NCI-H226 (cell line): Measurements from ENCODE around the gene CRLF1.
A peak's percentile ranks its signal among the peaks of the same experiment; 100 is the strongest.

Experiments used
- DNase-seq: peaks from one replicate; pipeline ENCODE4 v3.0.0-alpha.2; 2015

CRLF1 gene

DNA sequence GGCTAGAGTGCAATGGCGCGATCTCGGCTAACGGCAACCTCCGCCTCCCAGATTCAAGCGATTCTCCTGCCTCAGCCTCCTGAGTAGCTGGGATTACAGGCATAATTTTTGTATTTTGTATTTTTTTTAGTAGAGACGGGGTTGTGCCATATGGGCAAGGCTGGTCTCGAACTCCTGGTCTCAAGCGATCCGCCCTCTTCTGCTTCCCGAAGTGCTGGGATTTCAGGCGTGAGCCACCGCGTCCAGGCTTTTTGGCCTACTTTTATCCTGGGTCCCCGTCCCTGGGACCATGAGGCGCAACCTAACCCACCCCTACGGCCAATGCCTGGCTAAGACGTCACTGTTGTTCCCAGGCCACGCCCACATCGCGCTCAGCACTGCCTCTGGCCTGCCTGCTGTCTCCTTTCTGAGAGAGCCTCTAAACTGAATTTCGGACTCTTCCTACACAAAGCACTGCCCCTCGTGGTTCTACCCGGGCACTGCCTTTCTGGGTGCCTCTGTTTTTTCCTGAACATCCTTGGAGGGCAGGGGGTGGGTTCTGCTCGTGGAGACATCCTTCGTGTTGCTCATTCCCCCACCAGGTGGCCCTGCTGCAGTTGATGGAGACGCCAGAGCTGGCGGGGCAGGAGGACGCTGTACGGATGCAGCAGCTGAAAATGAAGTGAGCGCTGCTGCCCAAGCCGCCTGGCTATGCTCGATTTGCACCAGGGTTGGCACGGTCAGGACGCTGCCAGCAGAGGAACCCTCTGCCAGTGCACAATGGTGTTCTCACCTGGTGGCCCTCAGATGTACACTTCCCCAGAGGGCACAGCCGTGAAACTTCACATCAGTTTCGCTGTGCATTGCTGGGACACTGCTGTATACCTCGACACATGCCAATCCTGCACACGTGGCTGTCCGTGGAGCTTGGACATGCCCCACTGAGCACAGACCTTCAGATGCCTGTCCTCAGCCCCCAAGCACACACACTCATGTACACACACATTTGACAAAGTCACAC is 16.0 kb downstream of the CRLF1 start:
- peak; percentile 29 for DNase-seq

DNA sequence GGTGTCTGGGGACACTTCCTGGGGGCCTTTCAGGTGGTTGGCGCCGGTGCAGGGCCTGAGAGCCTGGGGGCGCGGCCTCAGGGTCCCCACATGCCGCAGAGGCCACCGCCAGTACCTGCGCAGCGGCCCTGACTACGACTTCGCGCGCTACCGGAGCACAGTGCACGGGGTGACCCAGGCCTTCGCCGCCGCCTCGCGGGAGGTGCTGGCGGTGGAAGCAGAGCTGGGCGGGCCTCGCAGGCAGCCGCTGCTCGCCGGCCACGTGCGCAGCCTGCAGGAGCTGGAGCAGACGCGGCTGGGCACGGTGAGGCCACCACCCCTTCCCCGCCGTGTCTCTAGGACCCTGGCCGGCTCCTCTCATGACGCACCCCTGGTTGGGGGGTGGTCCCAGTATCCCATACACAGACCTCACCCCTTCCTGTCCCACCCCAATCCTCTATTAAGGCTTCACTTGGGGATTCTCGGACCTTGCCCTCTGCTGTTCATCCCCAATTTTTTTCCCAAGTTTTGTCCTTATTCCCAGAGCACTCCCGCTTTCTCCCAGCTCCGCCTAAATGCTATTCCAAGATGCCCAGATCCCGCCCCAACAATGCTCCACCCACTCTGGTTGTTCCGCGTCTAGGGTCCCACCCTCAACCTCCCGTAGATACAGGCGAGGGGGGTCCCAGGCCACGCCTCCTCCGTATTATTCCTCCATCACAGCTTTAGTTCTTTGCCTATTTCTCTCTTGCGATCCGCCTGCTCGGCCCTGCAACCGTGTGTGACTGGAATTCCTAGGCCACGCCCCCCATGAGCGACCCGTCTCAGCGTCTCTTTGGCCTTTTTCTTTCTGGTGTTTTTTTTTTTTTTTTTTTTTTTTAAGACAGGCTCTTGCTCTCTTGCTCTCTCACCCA is 17.0 kb downstream of the CRLF1 start:
- DNase-seq, result peak; percentile 66

DNA sequence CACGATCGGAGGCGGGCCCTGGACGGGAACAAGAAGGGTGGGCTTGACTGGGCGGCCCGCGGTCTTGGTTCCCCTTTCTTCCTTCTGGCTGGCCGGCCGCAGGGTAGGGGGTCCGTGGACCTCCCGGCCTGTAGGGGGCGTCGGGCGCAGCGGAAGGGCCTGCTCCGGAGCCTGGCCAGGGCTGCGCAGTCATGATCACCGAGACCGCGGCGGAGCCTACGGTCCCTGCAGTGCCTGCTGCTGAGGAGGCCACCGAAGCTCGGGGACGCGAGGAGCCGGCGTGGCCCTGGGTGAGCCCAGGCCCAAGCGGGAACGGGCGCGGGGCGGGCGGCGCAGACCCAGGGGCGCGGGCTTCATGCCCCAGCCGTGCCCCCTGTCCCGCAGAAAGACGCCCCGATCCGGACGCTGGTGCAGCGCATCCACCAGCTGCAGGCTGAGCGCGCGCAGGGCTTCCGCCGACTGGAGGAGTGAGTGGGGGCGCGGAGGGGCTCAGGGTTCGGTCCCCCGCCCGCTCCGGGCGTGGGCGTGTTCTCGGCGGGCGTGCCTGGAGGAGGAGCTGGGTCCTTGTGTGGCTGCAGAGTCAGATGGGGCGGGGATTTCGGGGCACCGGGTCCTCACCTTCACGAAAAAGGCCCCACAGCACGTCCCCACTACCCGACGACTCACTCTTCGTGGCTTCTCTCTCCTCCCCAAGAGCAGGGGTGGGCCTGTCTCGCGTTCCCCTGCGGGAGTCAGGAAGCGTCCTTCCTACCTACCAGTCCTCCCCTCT is 17.8 kb downstream of the CRLF1 start, which contains the start of gene REX1BD:
REX1BD (plus strand) TSS at position 188 of the 769 bp plus-strand sequence; CDS start at position 192, 4 bp downstream.
- DNase-seq, result peak; percentile 59

DNA sequence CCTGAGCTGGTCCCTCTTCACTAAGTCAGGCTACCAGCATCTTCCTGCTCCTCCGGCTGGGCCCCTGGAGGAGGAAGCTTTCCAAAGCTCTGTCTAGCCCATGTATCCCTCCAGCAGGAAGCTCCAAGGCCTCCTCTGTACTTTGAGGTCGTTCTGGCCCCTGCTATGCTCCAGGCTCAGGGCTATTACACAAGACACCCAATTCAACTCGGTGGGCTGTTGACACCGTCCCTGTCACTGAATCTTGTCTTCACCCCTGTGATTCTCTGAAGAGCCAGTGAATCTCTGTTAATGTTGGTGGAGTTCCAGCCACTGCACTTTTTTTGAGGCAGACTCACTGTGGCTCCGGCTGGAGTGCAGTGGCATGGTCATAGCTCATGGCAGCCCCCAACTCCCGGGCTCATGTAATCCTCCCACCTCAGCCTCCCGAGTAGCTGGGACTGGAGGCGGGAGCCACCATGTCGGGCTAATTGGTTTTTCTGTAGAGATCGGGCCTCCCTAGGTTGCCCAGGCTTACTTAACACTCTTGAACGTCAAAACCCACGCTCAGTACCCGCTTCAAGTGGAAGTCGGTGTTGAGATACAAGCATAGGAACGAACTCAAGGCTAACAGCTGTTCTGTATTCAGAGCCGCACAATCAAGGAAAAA is 18.5 kb downstream of the CRLF1 start:
- DNase-seq, result no peak

DNA sequence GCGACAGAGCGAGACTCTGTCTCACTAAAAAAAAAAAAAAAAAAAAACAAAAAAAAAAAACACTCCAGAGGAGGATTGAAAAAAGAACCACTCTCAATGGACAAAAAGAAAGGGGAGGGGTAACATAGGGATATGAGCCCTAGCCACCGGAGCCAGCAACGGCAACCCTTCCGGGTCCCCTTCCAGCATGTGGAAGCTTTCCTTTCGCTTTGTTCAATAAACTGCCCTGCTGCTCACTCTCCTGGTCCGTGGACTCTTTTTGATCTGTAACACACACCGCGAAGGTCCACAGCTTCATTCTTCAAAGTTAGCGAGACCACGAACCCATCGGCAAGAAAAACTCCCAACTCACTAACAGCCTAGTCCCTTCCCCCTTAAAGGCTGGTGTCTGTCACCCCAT is 19.0 kb downstream of the CRLF1 start:
- no peak for DNase-seq

DNA sequence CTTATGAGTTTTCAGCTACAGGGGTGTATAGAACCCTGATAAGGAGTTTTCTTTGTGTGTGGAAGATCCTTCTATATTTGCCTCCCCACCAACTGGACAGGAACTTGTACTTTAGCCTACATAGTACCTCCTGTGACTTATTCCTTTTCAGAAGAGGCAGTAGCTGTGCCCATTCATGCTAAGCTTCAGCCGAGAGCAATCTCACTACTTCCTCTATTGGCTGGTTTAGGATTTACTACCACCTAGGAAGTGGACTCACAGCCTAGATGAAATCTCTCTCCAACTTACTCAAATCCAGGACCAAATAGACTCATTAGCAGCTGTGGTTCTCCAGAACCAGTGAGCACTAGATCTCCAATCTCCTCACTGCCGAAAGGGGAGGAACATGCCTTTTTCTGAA is 20.3 kb downstream of the CRLF1 start:
- no peak for DNase-seq

DNA sequence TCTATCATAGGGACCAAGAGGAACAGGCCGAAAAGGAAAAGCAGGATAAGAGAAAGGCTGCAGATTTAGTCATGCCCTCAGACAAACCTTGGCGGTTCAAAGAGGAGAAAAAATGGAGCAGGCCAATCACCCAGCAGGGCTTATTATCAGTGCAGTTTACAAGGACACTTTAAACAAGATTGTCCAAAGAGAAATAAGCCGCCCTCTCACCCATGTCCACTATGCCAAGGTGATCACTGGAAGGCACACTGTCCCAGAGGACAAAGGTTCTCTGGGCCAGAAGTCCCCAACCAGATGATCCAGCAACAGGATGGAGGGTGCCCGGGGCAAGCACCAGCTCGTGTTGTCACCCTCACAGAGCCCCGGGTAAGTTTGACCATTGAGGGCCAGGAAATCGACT is 26.3 kb downstream of the CRLF1 start:
- DNase-seq, result no peak

DNA sequence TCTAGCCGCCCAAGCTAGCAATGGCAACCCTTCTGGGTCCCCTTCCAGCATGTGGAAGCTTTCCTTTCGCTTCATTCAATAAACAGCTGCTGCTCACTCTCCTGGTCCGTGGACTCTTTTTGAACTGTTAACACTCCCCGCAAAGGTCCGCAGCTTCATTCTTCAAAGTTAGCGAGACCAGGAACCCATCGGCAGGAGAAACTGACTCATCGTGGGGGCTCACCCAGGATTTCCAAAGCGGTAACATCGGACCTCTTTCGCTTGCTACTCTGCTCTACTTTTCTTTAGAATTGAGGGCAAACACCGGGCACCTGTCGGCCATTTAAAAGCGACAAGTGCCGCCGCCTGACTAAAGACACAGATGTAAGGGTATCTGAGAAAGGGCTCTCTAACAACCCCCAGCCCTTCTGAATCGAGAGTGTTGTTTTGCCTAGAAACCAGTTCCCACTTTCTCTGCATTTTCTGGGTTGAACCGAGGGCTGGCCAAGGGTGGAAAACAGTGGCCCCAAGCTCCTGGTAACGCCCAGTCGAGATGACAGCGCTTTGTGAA is 29.2 kb downstream of the CRLF1 start:
- no peak for DNase-seq

DNA sequence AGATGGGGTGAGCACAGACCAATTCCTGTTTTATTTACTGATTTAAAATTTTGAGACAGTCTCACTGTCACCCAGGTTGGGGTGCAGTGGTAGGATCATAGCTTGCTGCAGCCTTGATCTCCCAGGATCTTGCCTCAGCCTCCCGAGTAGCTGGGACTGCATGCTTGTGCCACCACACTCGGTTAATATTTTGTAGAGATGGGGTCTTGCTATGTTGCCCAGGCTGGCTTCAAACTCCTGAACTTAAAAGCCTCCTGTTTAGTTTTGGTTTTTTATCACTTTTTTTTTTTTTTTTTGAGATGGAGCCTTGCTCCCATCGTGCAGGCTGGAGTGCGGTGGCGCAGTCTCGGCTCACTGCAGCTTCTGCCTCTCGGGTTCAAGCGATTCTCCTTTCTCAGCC is 30.2 kb downstream of the CRLF1 start:
- DNase-seq, result no peak

DNA sequence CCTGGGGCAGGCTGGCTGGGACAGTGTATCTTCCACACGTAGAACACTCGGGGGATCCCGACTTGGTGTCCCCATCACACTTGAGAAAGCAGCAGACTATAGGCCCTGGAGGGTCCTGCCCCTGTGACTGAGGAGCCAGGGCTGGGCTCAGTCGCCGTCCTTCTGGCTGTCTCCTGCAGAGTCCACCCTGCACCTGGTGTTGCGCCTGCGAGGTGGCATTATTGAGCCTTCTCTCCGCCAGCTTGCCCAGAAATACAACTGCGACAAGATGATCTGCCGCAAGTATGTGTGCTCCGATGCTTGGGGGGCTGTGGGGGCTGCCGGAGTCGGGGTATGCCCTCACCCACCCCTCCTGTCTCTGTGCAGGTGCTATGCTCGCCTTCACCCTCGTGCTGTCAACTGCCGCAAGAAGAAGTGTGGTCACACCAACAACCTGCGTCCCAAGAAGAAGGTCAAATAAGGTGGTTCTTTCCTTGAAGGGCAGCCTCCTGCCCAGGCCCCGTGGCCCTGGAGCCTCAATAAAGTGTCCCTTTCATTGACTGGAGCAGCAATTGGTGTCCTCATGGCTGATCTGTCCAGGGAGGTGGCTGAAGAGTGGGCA is 31.8 kb downstream of the CRLF1 start:
- DNase-seq, result no peak

DNA sequence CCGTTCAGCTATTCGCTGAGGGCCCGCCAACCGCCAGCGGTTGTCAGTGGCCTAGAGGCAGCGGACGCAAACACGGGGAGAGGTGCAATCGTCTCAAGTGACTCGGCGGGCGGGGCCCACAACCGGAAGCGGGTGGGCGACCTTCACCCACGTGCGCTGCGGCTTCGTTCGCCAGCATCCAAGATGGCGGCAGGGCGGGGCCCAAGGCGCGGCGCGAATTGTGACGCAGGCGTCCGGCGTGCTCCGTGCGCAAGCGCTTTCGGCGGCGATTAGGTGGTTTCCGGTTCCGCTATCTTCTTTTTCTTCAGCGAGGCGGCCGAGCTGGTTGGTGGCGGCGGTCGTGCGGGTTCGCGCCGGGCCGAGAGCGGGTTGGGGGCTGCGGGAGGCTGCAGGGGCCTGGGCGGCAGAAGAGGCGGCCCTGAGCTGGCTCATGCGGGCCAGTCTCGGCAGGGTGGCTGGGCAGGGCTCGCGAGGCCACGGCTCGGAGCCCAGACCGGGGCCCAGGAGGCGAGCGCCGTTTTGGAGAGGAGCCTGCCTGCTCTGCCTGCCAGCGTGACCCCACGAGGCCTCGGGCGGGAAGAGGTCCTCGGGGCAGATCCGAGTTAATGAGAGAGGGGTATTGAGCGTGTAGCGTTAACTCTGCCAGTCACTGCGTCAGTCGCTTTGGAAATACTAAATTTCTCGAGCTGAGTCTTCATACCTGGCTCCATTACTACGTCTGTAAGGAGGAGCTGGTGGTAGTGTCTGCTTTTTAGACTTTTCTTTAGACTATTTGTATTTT is 34.8 kb downstream of the CRLF1 start, which contains the start of gene UBA52:
UBA52 (plus strand) TSS at position 294 of the 781 bp plus-strand sequence. CDS start 1,444 bp downstream, outside the sequence.
- DNase-seq, result peak; percentile 94

DNA sequence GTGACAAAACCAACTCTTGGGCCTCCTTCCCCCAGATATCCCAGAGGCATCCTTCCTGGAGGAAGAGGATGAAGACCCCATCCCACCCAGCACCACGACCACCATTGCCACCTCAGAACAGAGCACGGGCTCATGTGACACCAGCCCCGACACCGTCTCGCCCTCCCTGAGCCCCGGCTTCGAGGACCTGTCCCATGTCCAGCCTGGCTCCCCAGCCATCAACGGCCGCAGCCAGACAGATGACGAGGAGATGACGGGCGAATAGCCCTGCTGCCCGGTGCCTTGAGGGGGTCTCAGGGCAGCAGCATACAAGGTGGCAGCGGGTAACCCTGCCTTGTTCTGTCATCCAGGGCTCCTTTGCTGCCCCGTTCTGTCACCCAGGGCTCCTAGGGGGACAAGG is 38.2 kb downstream of the CRLF1 start:
- no peak for DNase-seq

DNA sequence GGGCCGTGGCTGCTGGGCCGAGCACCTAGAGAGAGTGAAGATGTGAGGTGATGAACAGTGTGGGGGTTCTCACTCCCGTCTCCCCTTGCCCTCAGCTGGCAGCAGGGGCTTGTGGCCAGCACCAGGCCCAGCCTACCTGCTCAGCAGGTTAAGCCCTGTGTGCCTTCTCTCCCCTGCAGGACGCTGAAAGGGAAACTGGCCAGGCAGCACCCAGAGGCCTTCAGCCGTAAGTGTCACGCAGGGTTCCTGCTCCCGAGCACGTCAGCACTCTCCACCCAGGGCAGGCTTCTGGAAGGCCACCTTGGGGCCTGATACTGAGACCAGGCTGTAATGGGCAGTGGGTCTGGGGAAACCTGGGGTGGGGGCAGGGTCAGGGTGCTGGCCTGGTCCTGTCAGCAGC is 39.6 kb downstream of the CRLF1 start:
- DNase-seq, result no peak

DNA sequence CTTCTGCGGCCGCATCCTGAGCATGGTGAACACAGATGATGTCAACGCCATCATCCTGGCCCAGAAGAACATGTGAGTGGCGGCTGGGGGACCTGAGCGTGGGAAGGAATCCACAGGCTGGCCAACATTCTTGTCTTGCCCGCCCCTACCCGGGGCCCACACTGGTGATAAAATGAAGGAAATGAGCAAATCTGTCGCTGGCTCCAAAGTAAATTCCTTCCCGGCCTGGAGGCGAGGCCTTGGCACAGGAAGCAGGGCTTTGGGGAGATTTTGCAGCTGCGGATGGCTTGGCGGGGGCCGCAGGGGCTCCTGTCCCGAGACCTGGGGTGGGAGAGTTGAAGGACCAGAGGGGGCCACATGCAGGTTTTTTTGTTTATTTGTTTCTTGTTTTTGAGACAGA is 44.5 kb downstream of the CRLF1 start:
- DNase-seq, result peak; percentile 6

DNA sequence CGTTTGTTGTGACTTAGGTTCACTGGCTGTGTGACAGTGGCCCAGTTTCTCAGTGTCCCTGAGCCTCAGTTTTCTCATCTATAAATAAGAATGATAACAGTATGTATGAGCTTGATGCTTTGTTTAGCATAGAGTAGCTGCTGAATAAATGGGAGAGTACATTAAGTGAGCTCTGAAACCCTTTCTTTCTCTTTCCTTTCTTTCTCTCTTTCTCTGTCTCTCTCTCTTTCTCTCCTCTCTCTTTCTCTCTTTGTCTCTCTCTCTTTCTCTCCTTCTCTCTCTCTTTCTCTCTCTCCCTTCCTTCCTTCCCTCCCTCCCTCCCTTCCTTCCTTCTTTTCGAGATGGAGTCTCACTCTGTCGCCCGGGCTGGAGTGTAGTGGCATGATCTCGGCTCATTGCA is 46.9 kb downstream of the CRLF1 start:
- no peak for DNase-seq

DNA sequence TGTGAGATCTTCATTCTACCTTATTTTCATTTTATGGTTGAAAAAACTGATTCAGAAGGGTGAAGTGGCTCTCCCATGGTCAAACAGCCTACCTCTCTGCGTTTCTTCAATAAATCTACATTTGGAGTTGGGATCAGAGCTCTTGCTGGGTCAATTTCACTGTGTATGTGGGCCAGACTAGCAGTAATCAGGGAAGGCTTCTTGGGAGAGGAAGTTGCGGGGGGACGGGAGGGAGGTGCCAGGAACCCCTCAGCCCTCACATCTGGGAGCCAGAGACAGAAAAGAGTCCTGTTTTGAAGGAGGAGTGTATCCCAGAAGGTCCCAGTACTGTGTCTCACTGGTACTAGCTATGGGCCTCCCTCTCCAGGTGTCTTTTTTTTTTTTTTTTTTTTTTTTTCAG is 48.0 kb downstream of the CRLF1 start:
- no peak for DNase-seq

DNA sequence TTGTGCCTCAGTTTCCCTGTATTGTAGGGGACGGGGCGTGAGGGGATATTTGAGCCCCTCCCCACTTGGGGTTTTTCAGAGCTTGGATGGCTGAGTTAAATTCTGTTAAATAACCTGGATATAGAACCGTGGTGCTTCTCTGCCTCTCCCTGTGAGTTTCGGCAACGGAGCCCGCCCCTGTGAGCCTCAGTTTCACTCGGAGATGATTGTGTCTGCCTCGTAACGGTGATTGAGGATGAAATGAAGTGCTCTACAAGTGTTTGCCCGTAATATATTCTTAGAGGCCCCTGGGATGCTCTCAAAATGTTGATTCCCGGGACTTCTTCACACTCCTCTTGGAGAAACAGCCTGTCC is 48.4 kb downstream of the CRLF1 start:
- no peak for DNase-seq

DNA sequence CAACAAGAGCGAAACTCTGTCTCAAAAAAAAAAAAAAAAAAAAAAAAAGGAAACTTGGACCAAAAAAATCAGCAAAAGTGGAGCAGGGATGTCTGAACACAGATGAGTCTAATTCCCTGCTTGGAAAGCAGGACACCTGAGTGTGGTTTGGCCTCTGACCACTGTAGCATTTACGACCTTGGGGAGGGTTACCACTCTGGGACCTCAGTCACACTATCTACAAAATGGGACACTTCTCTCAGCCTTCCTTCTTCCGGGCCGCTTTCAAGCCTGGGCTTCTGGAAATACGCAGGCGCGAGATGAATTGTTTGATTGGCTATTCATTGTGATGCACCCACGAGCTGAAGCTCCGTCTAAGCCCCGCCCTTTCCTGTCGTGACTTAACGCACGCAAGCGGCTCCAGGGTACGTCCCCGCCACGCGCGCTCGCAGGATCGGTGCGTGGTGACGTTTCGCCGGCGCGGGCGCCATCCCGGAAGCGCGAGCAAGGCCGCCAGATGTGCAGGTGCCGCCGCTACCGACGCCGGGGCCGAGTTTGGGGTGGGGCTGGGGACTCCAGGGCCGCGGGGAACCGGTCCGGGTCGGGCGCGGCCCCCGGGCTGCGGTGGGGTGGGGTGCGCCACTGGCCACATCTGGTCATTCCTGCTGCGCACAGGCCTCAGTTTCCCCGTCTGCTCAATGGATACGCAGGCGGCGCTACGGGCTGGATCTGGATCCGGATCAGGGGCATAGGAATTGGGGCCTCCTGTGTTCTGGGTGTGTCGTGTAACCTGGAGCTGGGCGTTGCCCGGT is 49.0 kb downstream of the CRLF1 start, which contains the start of gene KXD1:
KXD1 (plus strand) TSS at position 460 of the 791 bp plus-strand sequence. CDS start 4,187 bp downstream, outside the sequence.
- peak; percentile 97 for DNase-seq

DNA sequence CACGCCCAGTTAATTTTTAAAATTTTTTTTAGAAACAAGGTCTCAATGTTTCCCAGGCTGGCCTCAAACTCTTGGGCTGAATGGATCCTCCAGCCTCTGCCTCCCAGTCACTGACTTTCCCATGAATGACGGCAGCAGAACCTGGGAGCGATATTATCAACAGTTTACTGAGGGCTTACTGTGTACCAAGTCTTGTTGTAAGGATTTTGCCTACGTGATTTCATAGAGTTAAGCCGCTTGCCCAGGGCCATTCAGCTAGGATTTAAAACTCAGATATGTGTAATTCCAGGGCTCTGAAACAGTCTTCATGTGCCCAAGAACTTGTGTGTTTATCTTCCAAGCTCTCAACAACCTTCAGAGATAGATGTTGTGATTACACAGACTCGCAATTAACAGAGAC is 55.0 kb downstream of the CRLF1 start:
- DNase-seq, result no peak
